GM10248 (cell line): ENCODE results near the gene SNRNP27.

Source experiments
- CTCF ChIA-PET: fragments of 300-600 bp; sonication (Branson Sonifier 250); formaldehyde crosslinking; extraction: SDS; loops from one replicate; lab custom pipeline; 2021; ENCODE audit warnings: antibody characterized with exemption; lab: Yijun Ruan, JAX
- POLR2A ChIA-PET: fragments of 350-650 bp; sonication (Branson Sonifier 250); formaldehyde crosslinking; extraction: SDS; loops from one replicate; lab custom pipeline; 2020; ENCODE audit warnings: antibody characterized with exemption; lab: Yijun Ruan, JAX
- DNase-seq: peaks from one replicate; pipeline ENCODE4 v3.0.0; 2012; ENCODE audit errors: extremely low spot score
- TF ChIP-seq, protein P1 (sequence below): IDR thresholded peaks from 2 replicates; pipeline ENCODE4 v1.5.1; 2012; ENCODE audit warnings: mild to moderate bottlenecking, low read depth; ENCODE audit errors: extremely low read depth, missing control alignments, control extremely low read depth

Gene SNRNP27

DNA sequence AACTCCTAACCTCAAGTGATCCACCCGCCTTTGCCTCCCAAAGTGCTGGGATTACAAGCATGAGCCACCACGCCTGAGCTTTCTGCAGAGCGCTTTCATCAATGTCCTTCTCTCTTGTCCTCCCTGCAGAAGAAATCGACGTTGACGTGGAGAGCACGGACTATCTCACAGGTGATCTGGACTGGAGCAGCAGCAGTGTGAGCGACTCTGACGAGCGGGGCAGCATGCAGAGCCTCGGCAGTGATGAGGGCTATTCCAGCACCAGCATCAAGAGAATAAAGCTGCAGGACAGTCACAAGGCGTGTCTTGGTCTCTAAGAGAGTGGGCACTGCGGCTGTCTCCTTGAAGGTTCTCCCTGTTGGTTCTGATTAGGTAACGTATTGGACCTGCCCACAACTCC, 44.2 kb downstream of the SNRNP27 start:
- CTCF ChIA-PET, result interaction anchor here (1.4 to 1.7 kb wide), 2 partner anchors 14 to 26 kb away, joined by 3 to 5 read pairs; no protein-coding TSS in a partner anchor
- no peak for DNase-seq
- POLR2A ChIA-PET, result no interaction called here
- TF ChIP-seq, protein P1, sequence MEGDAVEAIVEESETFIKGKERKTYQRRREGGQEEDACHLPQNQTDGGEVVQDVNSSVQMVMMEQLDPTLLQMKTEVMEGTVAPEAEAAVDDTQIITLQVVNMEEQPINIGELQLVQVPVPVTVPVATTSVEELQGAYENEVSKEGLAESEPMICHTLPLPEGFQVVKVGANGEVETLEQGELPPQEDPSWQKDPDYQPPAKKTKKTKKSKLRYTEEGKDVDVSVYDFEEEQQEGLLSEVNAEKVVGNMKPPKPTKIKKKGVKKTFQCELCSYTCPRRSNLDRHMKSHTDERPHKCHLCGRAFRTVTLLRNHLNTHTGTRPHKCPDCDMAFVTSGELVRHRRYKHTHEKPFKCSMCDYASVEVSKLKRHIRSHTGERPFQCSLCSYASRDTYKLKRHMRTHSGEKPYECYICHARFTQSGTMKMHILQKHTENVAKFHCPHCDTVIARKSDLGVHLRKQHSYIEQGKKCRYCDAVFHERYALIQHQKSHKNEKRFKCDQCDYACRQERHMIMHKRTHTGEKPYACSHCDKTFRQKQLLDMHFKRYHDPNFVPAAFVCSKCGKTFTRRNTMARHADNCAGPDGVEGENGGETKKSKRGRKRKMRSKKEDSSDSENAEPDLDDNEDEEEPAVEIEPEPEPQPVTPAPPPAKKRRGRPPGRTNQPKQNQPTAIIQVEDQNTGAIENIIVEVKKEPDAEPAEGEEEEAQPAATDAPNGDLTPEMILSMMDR, result no peak

- TF ChIP-seq, protein P1, result no peak
- CTCF ChIA-PET, result interaction anchor here (1.6 kb wide), 2 partner anchors 26 to 28 kb away, joined by 3 read pairs; no protein-coding TSS in a partner anchor
- DNase-seq, result no peak
- POLR2A ChIA-PET, result no interaction called here
Observed at GRCh38 chr2:69939722-69940121, 46.0 kb downstream of the SNRNP27 start.

- no peak for DNase-seq
- TF ChIP-seq, protein P1, result no peak
- CTCF ChIA-PET, result interaction anchor here (1.1 to 1.6 kb wide), 2 partner anchors 20 to 29 kb away, joined by 3 read pairs; no protein-coding TSS in a partner anchor
- POLR2A ChIA-PET, result no interaction called here
Observed at GRCh38 chr2:69940691-69941090, 46.9 kb downstream of the SNRNP27 start.

GRCh38 chr2:69943000-69943842, 49.5 kb downstream of the SNRNP27 start:
- POLR2A ChIA-PET, result no interaction called here
- TF ChIP-seq, protein P1, result no peak
- CTCF ChIA-PET, result interaction anchor here (0.9 to 1.0 kb wide), 4 partner anchors 9 to 94 kb away, joined by 3 read pairs; no protein-coding TSS in a partner anchor
- DNase-seq, result no peak

GRCh38 chr2:69943843-69944525, 50.2 kb downstream of the SNRNP27 start:
- POLR2A ChIA-PET, result no interaction called here
- CTCF ChIA-PET, result interaction anchor here (0.7 to 1.7 kb wide), 3 partner anchors 11 to 94 kb away, joined by 3 to 4 read pairs (median 3); no protein-coding TSS in a partner anchor
- TF ChIP-seq, protein P1, result no peak
- DNase-seq, result no peak

DNA sequence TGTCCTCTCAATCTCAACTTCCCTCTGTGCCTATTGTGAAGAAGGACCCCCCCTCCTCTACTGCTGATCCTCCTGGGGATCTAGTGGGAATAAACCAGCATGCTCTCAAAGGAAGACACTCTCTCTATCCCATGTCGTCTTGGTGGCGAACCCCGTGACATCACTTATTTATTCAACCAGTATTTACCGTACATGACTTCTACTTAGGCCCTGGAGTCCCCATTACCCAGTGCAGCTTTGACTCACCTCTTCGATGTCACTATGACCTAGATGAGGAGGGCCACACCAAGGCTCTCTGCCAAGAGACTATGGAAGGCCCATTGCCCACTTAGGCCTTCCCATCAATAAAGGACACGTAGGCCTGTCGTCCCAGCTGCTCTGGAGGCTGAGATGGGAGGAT, 51.0 kb downstream of the SNRNP27 start:
- CTCF ChIA-PET, result interaction anchor here (1.1 to 2.3 kb wide), 6 partner anchors 10 to 217 kb away, joined by 3 to 11 read pairs (median 4); partner anchors contain the start of gene MXD1

More for the DNA sequence above, 51.0 kb downstream of the SNRNP27 start:
- TF ChIP-seq, protein P1, result no peak
- DNase-seq, result no peak
- POLR2A ChIA-PET, result no interaction called here
